Mesothelial cell of epicardium (in vitro differentiated cells): ENCODE data around the gene XYLT1. TPM values are rescaled to one million over a fixed set of nuclear protein-coding genes. Genes with fewer than 3 reads are reported as not detected.

Experiments
- DNase-seq, 2 experiments: peaks; one replicate each; pipeline ENCODE4 v3.0.0; 2021; ENCODE audit warnings: low spot score in 2 of 2; ENCODE audit not compliant: unreplicated experiment in 2 of 2
- H3K27ac Mint-ChIP-seq: 2 replicates; pipeline ENCODE4 v1.8.0; 2021; ENCODE audit warnings: mixed read lengths
- H3K27me3 Mint-ChIP-seq: 2 replicates; pipeline ENCODE4 v1.8.0; 2021; ENCODE audit warnings: low read depth, mixed read lengths
- H3K36me3 Mint-ChIP-seq: 2 replicates; pipeline ENCODE4 v1.8.0; 2021; ENCODE audit warnings: mixed read lengths
- H3K4me1 Mint-ChIP-seq: 2 replicates; pipeline ENCODE4 v1.8.0; 2021; ENCODE audit warnings: mixed read lengths
- H3K4me3 Mint-ChIP-seq: 2 replicates; pipeline ENCODE4 v1.8.0; 2021; ENCODE audit warnings: mild to moderate bottlenecking, moderate library complexity, mixed read lengths
- H3K9me3 Mint-ChIP-seq: 2 replicates; pipeline ENCODE4 v1.8.0; 2021; ENCODE audit warnings: mixed read lengths
- CTCF ChIP-seq: fragments of 200-600 bp; sonication (generic); IDR thresholded peaks from one replicate; pipeline ENCODE4 v1.5.0; 2021; ENCODE audit warnings: antibody characterized with exemption; ENCODE audit not compliant: unreplicated experiment
- total RNA-seq: library from RNA; stranded (reverse); gene quantifications from 3 replicates; pipeline ENCODE4 v1.2.1, GENCODE V29; 2021

The XYLT1 gene
- total RNA-seq, 1 donor from 2014 or later = 15.2 TPM

GRCh38 chr16:17375461-17376304, 95.1 kb downstream of the XYLT1 start:
- no peak for TF ChIP-seq CTCF
- Mint-ChIP-seq H3K9me3 (no peaks in the 10 kb centered on the region), H3K27me3 (no peaks in the 10 kb centered on the region), H3K27ac (peak overlapping the region; percentile 67), H3K4me1 (peaks cover 41% of the 10 kb centered on the region), H3K4me3 (no peak overlapping the region), H3K36me3 (no peaks in the 10 kb centered on the region)
- DNase-seq = peak in 1 of 2 experiments; percentile 44

- no peak overlapping the region for H3K27ac Mint-ChIP-seq
- H3K4me3 Mint-ChIP-seq = no peak overlapping the region
- no peaks in the 10 kb centered on the region for H3K9me3 Mint-ChIP-seq
- no peak for DNase-seq
- no peak for TF ChIP-seq CTCF
- peaks cover 39% of the 10 kb centered on the region for H3K4me1 Mint-ChIP-seq
- no peaks in the 10 kb centered on the region for H3K36me3 Mint-ChIP-seq
- no peaks in the 10 kb centered on the region for H3K27me3 Mint-ChIP-seq
Measured at GRCh38 chr16:17374668-17375255, 96.0 kb downstream of the XYLT1 start.

GRCh38 chr16:17373533-17373932, 97.2 kb downstream of the XYLT1 start:
- H3K27ac Mint-ChIP-seq = no peak overlapping the region
- H3K9me3 Mint-ChIP-seq = no peaks in the 10 kb centered on the region
- no peak for TF ChIP-seq CTCF
- no peak overlapping the region for H3K4me3 Mint-ChIP-seq
- H3K4me1 Mint-ChIP-seq = peaks cover 27% of the 10 kb centered on the region
- no peaks in the 10 kb centered on the region for H3K36me3 Mint-ChIP-seq
- no peak for DNase-seq
- peaks cover 3% of the 10 kb centered on the region for H3K27me3 Mint-ChIP-seq

- Mint-ChIP-seq H3K36me3 (no peaks in the 10 kb centered on the region), H3K27ac (no peak overlapping the region), H3K4me1 (peaks cover 25% of the 10 kb centered on the region), H3K9me3 (no peaks in the 10 kb centered on the region), H3K27me3 (peaks cover 5% of the 10 kb centered on the region), H3K4me3 (no peak overlapping the region)
- DNase-seq = no peak
- TF ChIP-seq CTCF = no peak
Measured at GRCh38 chr16:17372386-17372785, 98.4 kb downstream of the XYLT1 start.

GRCh38 chr16:17371299-17371698, 99.5 kb downstream of the XYLT1 start:
- H3K4me3 Mint-ChIP-seq = no peak overlapping the region
- DNase-seq = no peak
- peaks cover 5% of the 10 kb centered on the region for H3K27me3 Mint-ChIP-seq
- TF ChIP-seq CTCF = no peak
- no peaks in the 10 kb centered on the region for H3K9me3 Mint-ChIP-seq
- H3K27ac Mint-ChIP-seq = no peak overlapping the region
- H3K36me3 Mint-ChIP-seq = no peaks in the 10 kb centered on the region
- H3K4me1 Mint-ChIP-seq = peaks cover 25% of the 10 kb centered on the region
